Osteoblast (primary cell): Measurements from ENCODE around the gene UBTD1. TPM values are rescaled to one million over a fixed set of nuclear protein-coding genes. Genes with fewer than 3 reads are reported as not detected.

Source experiments
- DNase-seq: peaks from one replicate; pipeline ENCODE4 v3.0.0; 2011; ENCODE audit warnings: low spot score, mixed read lengths; ENCODE audit not compliant: insufficient read length; ENCODE audit errors: missing footprints
- H2AFZ ChIP-seq: 2 replicates; pipeline ENCODE4 v1.6.0; 2011; ENCODE audit warnings: mild to moderate bottlenecking, low read length
- H3K27ac ChIP-seq: 2 replicates; pipeline ENCODE4 v1.5.1; 2011; ENCODE audit warnings: mild to moderate bottlenecking, low read depth, low read length, moderate library complexity
- H3K27me3 ChIP-seq: 2 replicates; pipeline ENCODE4 v1.6.0; 2012; ENCODE audit warnings: mild to moderate bottlenecking, control low read depth, inconsistent platforms, low read length, moderate library complexity; ENCODE audit not compliant: insufficient read depth
- H3K36me3 ChIP-seq: 2 replicates; pipeline ENCODE4 v1.5.1; 2011; ENCODE audit warnings: mild to moderate bottlenecking, low read length, control low read depth, moderate library complexity; ENCODE audit not compliant: insufficient read depth
- H3K4me1 ChIP-seq: 2 replicates; pipeline ENCODE4 v1.5.1; 2011; ENCODE audit warnings: mild to moderate bottlenecking, low read length, control low read depth, moderate library complexity; ENCODE audit not compliant: insufficient read depth
- H3K4me2 ChIP-seq: 2 replicates; pipeline ENCODE4 v1.6.0; 2011; ENCODE audit warnings: mild to moderate bottlenecking, low read length; ENCODE audit not compliant: insufficient read depth
- H3K4me3 ChIP-seq: fragments of 200-600 bp; sonication (generic); 3 replicates; pipeline ENCODE4 v1.5.1; 2012; ENCODE audit warnings: mild to moderate bottlenecking, low read length, inconsistent platforms; ENCODE audit not compliant: insufficient read depth
- H3K79me2 ChIP-seq: 2 replicates; pipeline ENCODE4 v1.6.0; 2012; ENCODE audit warnings: mild to moderate bottlenecking, low read length, control low read depth, inconsistent platforms; ENCODE audit not compliant: insufficient read depth
- H3K9me3 ChIP-seq: 2 replicates; pipeline ENCODE4 v1.5.1; 2011; ENCODE audit warnings: low read depth, low read length, control low read depth
- H4K20me1 ChIP-seq: 2 replicates; pipeline ENCODE4 v1.6.0; 2012; ENCODE audit warnings: mild to moderate bottlenecking, low read length, control low read depth; ENCODE audit not compliant: insufficient read depth
- CTCF ChIP-seq: IDR thresholded peaks from 2 replicates; pipeline ENCODE4 v1.5.1; 2011; ENCODE audit warnings: mild to moderate bottlenecking, low read depth, low read length, moderate library complexity; ENCODE audit errors: extremely low read depth
- total RNA-seq: library from RNA; depleted of rRNA; stranded (reverse); fragments of >200 nt; gene quantifications from 2 replicates; pipeline ENCODE4 v1.2.3, GENCODE V29; 2012

UBTD1 gene
- total RNA-seq, 1 donor = 29.0 TPM

- Histone ChIP-seq H3K4me3 (no peak overlapping the region), H3K4me2 (no peak overlapping the region), H3K79me2 (peaks cover 36% of the 10 kb centered on the region), H3K27me3 (no peaks in the 10 kb centered on the region), H3K36me3 (no peaks in the 10 kb centered on the region), H3K27ac (no peak overlapping the region), H3K4me1 (peaks cover 31% of the 10 kb centered on the region), H2AFZ (no peak overlapping the region), H4K20me1 (peaks cover 15% of the 10 kb centered on the region), H3K9me3 (no peaks in the 10 kb centered on the region)
- DNase-seq = no peak
- peak; percentile 70 for TF ChIP-seq CTCF
Measured at GRCh38 chr10:97534746-97535367, 36.1 kb downstream of the UBTD1 start.

- Histone ChIP-seq H3K9me3 (no peaks in the 10 kb centered on the region), H3K27me3 (no peaks in the 10 kb centered on the region), H4K20me1 (peaks cover 6% of the 10 kb centered on the region), H3K36me3 (no peaks in the 10 kb centered on the region), H3K4me3 (no peak overlapping the region), H3K79me2 (peaks cover 32% of the 10 kb centered on the region), H3K27ac (no peak overlapping the region), H3K4me1 (peaks cover 46% of the 10 kb centered on the region), H3K4me2 (no peak overlapping the region), H2AFZ (no peak overlapping the region)
- DNase-seq = no peak
- TF ChIP-seq CTCF = no peak
Measured at GRCh38 chr10:97537186-97537869, 38.6 kb downstream of the UBTD1 start.

- Histone ChIP-seq H3K4me1 (peaks cover 55% of the 10 kb centered on the region), H3K27ac (peak overlapping the region; percentile 67), H3K9me3 (no peaks in the 10 kb centered on the region), H3K27me3 (no peaks in the 10 kb centered on the region), H2AFZ (no peak overlapping the region), H3K36me3 (no peaks in the 10 kb centered on the region), H4K20me1 (no peaks in the 10 kb centered on the region), H3K4me2 (peak overlapping the region; percentile 23), H3K79me2 (peaks cover 32% of the 10 kb centered on the region), H3K4me3 (no peak overlapping the region)
- TF ChIP-seq CTCF = no peak
- no peak for DNase-seq
Measured at GRCh38 chr10:97538411-97538810, 39.7 kb downstream of the UBTD1 start.

- H3K4me1 ChIP-seq = peaks cover 57% of the 10 kb centered on the region
Measured at GRCh38 chr10:97538839-97539238, 40.1 kb downstream of the UBTD1 start.

More at GRCh38 chr10:97538839-97539238, 40.1 kb downstream of the UBTD1 start:
- H4K20me1 ChIP-seq = no peaks in the 10 kb centered on the region
- H3K9me3 ChIP-seq = no peaks in the 10 kb centered on the region
- H3K36me3 ChIP-seq = no peaks in the 10 kb centered on the region
- H3K4me2 ChIP-seq = peak overlapping the region; percentile 23
- peak overlapping the region; percentile 67 for H3K27ac ChIP-seq
- H2AFZ ChIP-seq = no peak overlapping the region
- no peak for DNase-seq
- H3K27me3 ChIP-seq = no peaks in the 10 kb centered on the region
- TF ChIP-seq CTCF = no peak
- H3K79me2 ChIP-seq = peaks cover 31% of the 10 kb centered on the region
- H3K4me3 ChIP-seq = no peak overlapping the region
